GM21515 (cell line): ENCODE data around the gene KCNQ1OT1.

Source experiments
- ATAC-seq: cut with Tn5 transposase; IDR thresholded peaks from one replicate; pipeline ENCODE4 v1.9.1; 2021; ENCODE audit not compliant: unreplicated experiment

The KCNQ1OT1 gene

DNA sequence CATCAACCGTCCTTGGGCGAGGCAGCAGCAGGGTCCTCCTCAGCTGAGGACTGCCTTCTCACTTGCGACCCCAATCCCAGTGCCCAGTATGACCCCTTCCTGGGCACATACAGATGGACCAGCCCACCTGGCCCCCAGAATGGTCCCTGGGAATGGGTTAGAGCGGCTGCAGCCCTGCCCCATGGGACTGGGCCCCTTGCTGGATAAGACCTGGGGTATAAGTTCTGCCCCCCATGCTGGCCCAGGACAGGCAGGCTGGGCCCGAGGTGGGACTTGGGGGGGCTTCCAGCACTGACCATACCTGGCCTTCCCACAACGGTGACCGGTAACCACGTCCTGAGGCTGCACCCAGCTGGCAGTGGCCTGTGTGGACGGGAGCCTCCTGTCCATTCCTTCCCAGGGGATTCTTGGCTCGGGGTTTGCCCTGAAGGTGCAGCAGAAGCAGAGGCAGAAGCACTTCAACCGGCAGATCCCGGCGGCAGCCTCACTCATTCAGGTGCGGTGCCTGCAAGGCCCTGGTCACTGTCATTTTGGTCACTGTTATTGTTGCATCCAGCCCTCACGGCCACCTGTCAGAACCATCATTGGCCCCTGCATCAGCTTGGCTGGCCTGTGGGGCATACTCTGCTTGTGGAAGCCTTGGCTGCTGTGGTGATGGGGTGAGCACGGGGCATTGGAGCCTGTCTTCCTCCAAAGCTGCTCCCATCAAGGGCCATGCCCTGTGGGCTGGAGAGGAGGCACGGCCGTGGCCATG lies 114.8 kb downstream of the KCNQ1OT1 start:
- ATAC-seq = no peak

DNA sequence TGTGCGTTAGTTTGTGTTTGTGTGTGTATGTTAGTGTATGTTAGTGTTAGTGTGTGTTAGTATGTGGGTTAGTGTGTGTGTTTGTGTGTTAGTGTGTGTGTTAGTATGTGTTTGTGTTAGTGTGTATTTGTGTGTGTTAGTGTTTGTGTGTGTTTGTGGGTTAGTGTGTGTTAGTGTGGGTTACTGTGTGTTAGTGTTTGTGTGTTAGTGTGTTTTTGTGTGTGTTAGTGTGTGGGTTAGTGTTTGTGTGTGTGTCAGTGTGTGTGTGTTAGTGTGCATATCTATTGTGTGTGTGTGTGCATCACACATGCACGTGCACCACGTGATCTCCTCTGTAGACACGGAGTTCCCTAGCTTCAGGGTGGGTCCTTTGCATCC lies 115.4 kb downstream of the KCNQ1OT1 start:
- ATAC-seq = no peak

DNA sequence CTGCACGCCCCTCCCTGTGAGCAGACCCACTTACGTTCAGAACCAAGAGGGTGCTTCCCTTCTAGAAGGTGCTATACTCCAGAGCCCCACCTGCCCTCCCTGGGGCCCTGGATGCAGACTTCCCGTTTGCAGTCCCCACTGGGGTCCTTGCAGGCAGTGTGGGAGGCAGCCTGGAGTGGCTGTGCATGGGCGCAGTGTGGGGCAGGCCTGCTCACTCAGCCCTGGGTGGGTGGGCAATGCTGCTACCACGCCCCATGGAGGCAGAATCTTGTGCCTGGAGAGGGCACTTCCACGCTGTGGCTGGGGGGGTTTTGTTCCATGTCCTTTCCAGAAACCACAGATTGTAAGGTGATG lies 116.2 kb downstream of the KCNQ1OT1 start:
- ATAC-seq = no peak

- ATAC-seq = no peak
Observed at GRCh38 chr11:2582946-2583604, 116.7 kb downstream of the KCNQ1OT1 start.

DNA sequence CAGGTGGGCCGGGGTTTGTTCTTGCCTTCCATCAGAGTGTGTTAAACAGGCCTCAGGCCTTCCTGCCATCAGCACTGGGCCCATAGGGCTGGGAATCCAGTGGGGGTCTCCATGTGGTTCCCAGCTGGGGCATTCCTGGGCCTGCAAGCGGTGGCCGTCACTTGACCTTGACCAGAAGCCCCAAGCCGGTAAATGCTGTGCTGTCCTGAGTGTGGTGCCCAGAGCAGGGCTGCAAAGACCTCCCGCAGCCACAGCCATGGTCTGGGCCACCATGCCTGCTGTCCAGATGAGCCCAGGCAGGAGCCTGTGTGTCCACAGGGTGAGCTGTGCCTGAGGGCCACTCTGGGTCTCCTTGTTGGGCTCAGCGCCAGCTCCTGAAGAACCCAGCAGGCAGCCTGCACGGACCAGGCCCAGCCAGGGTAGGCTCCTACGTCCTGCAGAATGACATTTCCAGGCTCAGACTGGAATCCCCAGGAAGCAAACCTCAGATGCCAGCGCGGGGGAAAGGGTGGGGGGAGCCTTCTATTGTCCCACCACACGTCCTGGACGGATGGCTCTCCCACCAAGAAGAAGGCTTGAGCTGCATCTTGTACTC lies 117.3 kb downstream of the KCNQ1OT1 start:
- ATAC-seq = no peak

DNA sequence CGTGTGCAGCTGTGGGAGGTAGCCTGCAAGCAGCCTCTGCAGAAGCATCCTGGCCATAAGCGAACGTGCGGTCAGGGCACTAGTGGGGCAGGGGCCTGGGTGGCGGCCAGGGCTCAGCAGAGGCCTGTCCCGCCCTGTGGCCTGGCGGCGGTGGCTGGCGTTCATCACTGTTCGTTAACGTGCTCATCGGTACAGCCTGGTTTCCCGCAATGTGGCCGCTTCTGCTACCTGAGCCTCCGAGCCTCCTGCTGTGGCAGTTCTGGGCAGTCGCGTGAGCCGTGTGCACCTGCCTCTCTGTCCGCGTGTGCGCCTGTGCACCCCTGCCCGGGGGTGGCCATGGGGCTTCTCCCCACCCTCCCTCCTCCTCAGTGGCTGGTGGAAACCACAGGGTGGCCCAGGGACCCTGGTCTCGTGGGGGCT lies 117.9 kb downstream of the KCNQ1OT1 start:
- no peak for ATAC-seq

- no peak for ATAC-seq
Observed at GRCh38 chr11:2581151-2581930, 118.5 kb downstream of the KCNQ1OT1 start.

DNA sequence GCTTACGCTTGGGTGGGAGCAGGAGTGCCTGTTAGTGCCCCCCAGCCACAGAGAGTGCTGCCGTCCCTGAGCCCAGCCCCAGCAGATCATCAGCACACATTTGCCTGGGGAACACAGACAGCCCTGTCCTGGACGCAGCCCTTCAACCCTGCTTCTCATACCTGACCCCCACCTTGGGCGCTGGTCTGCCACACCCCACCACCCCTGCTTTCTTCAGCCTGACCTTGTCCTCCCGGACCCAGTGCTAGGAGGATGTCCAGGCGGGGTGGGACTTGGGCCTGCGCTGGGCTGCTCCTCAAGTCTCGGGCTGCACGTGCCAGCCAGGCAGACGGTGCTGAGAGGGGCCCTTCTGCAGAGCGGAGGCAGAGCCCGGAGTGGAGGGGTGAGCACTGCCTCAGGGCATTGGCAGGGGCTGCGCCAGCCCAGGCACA lies 119.2 kb downstream of the KCNQ1OT1 start:
- ATAC-seq = no peak

DNA sequence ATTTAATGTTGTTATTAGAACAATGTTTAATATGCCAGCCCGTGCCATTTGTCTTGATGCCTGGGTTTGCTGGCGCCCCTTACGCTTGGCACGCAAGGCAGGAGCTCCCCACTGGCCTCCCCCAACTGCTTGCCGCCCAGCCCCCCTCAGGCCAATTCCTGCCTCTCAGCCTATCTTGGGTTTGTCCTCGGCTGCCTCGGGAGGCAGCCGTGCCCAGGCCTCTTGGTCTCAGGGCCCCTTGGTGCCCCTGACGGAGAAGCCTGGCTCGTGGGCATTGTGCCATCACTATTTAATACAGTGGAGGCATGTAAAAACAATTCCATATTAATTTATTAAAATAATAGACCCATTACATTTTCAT lies 119.8 kb downstream of the KCNQ1OT1 start:
- ATAC-seq = no peak

DNA sequence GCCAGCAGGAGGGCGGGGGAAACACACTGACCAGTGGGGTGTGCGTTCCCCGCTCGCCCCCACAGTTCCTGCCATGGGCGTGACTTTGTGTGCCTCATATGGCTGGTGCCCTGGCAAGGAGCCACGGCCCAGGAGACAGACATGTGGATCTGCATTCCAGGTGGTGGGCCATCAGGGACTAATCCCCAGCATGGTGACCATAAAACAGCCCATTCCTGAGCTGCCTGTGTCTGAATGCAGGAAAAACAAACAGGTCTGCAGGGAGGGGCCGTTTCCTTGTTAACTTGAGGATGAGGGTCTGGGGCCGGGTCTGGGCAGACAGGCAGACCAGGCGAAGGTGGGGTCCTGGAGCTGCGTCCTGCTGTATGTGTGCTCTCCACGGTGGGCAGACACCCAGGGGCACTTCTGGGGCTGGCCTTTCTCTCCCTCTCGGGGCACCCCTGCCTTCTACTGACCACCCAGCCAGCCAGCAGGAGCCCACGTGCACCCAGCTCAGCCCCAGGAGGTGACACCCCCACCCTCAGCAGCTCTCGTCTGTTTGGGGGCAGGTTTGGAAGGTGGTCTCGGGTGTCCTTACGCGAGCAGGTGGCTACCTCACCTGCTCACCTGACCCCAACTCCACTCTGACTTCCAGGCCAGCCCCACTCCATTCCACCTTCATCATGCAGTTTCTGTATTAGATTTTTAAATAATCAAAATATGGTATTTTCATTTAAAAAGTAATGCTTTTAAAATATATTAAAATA lies 120.3 kb downstream of the KCNQ1OT1 start:
- ATAC-seq = no peak

- no peak for ATAC-seq
Observed at GRCh38 chr11:2578929-2579270, 120.9 kb downstream of the KCNQ1OT1 start.

DNA sequence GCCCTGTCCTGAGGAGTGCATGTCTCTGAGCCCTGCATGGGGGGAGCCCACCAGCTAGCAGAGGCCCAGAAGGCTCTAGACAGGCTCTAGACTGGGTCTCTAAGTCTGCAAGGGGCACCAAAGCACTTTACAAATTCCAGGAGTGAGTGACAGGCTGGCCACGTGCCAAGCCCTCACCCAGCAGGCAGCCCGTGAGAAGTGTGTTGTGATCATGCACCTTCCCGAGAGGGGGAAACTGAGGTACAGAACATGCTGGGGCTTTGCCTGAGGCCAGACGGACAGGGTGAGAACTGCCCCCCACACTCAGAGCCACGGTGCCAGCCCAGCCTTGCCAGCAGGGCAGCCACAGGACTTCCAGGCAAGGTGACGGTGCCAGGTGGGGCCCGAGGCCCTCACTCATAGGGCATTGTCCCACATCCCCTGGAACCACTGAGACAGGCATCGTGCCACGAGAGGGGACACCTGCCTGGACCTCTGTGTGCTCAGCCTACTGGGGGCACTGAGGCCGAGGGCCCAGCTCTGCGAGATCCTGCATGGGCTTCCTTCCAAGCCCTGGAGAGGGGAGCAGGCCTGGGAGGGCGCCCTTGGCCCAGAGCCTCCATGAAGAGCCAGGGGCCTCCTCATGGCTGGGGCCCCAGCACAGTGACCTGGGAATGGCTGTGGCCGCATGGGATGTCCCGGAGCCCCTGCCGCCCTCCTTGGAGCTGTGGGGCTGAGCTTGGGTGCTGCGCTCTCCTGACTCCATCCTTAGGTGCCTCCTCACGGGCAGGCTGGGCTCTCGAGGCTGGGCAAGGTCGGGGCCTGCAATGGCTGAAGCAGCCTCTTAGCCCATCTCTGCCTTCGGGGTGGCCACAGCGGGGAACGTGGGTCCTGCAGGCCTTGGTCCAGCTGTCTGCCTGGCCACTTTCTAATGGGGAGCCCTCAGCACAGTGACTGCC lies 121.5 kb downstream of the KCNQ1OT1 start:
- no peak for ATAC-seq

DNA sequence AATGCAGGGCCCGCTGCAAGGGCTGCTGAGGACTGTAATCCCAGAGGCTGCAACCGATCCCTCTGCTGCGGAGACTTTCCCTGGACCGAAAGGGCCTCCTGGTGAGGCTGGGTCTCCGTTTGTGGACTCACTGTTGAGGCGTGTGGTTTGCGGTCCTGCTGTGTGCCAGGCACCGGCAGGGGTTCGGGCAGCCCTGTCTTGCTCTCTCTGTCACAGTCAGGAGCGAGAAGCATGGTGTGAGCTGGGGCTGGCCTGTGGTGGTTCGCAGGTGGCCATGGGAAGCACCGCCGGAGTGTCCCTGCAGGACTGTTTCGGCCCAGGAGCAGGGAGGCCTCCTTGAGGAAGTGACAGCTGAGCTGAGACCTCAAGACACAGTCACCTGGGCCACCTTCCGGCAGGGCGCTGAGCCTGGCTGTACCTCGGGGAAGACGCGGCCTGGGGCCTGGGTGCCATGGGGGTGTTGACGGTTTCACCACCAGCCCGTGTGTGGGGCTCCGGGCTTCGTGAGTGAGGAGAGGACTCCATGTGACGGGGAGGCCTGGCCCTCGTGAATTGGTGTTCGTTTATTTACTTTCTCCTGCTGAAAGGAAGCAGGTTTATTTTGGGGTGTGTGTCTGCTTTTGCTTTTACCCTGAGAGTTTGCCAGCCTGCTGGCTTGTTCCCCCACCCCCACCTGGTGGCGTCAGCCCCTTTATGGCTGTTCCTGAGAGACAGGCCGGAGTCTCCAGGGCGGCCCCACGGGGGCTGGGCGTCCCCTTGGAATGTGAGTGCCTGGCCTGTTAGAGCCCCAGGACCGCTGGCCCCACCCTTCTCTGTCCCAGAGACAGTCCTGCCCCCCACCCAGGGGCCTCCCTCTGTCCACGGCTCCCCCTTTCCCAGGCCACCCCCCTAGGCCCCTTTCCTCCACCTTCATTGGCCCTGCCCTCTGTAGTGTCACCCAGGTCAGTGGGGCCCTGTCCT lies 122.5 kb downstream of the KCNQ1OT1 start:
- ATAC-seq = no peak

GRCh38 chr11:2576549-2576948 lies 123.2 kb downstream of the KCNQ1OT1 start:
- ATAC-seq = no peak

DNA sequence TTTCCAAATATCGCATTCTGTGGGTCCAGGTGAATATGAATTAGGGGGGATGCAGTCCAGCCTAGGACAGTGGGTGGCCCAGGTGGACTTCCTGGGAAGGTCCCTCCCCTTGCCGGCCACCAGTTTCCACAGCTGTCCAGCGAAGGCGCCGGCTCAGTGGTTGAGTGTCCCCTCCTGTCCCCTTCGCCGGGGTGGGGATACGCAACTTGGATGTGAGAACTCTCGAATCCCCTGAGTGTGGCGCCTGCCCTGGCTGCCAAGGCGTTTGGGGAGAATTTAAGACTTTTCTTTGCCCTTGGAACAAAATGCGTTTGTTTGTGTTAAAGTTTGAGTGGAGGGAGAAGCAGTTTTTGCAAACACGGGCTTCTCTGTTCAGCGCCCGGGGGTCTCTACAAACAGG lies 123.7 kb downstream of the KCNQ1OT1 start:
- no peak for ATAC-seq

DNA sequence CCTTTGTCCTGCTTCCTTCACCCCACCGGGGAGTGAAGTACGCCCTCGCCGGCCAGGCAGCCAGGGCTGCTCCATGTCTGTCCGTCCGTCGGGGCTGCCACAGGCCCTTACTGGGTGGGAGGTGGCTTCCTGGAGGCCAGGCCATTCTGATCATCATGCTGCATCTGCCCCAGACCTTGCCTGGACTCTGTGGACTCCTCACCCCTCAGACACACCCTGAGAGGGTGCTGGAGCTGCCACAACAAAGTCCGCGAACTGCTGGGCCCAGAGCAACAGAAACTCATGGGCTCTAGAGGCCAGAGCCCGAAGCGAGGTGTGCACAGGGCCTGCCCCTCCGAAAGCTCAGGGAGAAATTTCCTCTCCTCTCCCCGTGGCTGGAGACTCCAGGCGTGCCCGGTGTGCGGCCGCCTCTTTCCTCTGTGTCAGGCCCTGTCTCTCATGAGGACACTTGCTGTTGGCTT lies 124.2 kb downstream of the KCNQ1OT1 start:
- ATAC-seq = no peak

- ATAC-seq = no peak
Observed at GRCh38 chr11:2574553-2575535, 125.0 kb downstream of the KCNQ1OT1 start.
